ENCODE results near the gene THOC2. TPM values are rescaled to one million over a fixed set of nuclear protein-coding genes. Genes with fewer than 3 reads are reported as not detected.
A peak's percentile ranks its signal among the peaks of the same experiment; 100 is the strongest.

Gene THOC2
- total and polyA plus RNA-seq, 9 of the 15 experiments (the other 6 are each of a cell fraction or from before 2014, with no cell fraction given): 131 to 234 (median 192) TPM

- TF ChIP-seq CTCFL (IDR thresholded peaks at IDR 0.05; ENCODE audit: borderline replicate concordance, insufficient read depth, low read depth, low read length, poor library complexity, severe bottlenecking): no peak
- no peak for TF ChIP-seq ARID3A (IDR thresholded peaks at IDR 0.05; ENCODE audit: borderline replicate concordance, low read depth, low read length)
- no peak for TF ChIP-seq ZNF644 (tag; IDR thresholded peaks at IDR 0.05; ENCODE audit: low read depth)
- peak; percentile 65; the same call in 1 of the 2 replicates for TF ChIP-seq PML (IDR thresholded peaks at IDR 0.05; ENCODE audit: low read length)
- no peak for TF ChIP-seq ELF4 (CRISPR knock-in tag; IDR thresholded peaks at IDR 0.05)
- TF ChIP-seq NBN (IDR thresholded peaks at IDR 0.05; ENCODE audit: low read depth): no peak
- no peak for TF ChIP-seq ZMIZ1 (IDR thresholded peaks at IDR 0.05; ENCODE audit: low read depth in 2 of 2, low read length in 2 of 2)
- TF ChIP-seq C11orf30 (IDR thresholded peaks at IDR 0.05; ENCODE audit: low read depth): peak; percentile 79
- TF ChIP-seq ZNF121 (CRISPR knock-in tag; conservative IDR thresholded peaks at IDR 0.05): no peak
- no peak for TF ChIP-seq PBX2 (CRISPR knock-in tag; IDR thresholded peaks at IDR 0.05; ENCODE audit: low read depth)
- no peak for TF ChIP-seq PBX2 (tag; conservative IDR thresholded peaks at IDR 0.05; ENCODE audit: low read depth)
- TF ChIP-seq LEF1 (IDR thresholded peaks at IDR 0.05): peak; percentile 47; the same call in 1 of the 2 replicates
- TF ChIP-seq CBX5 (IDR thresholded peaks at IDR 0.05; ENCODE audit: borderline replicate concordance, low read depth): no peak
Observed at GRCh38 chrX:123732670-123733363, at the start of gene THOC2 (continued).
